GM12878 (cell line): ENCODE data around the gene VARS1.
A peak's percentile ranks its signal among the peaks of the same experiment; 100 is the strongest.

Experiments
- BACH1 ChIP-seq: fragments of 450-650 bp; IDR thresholded peaks from 2 replicates; pipeline ENCODE4 v1.6.1; 2017; ENCODE audit warnings: mild to moderate bottlenecking, borderline replicate concordance
- ESRRA ChIP-seq: IDR thresholded peaks from 2 replicates; pipeline ENCODE4 v1.6.1; 2012; ENCODE audit warnings: mild to moderate bottlenecking, low read length, improper control_type of control experiment
- POLR2A ChIP-seq: IDR thresholded peaks from 2 replicates; pipeline ENCODE4 v1.6.1; 2011; ENCODE audit warnings: low read depth, mild to moderate bottlenecking, low read length
- SP1 ChIP-seq: IDR thresholded peaks from one replicate; pipeline ENCODE4 v1.6.1; 2011; ENCODE audit warnings: low read depth, low read length
- TF ChIP-seq, protein P1 (sequence below): IDR thresholded peaks from 2 replicates; pipeline ENCODE4 v1.6.1; 2012; ENCODE audit warnings: low read depth, low read length, improper control_type of control experiment

GRCh38 chr6:31776989-31777666, 18.4 kb downstream of the VARS1 start, which contains the start of gene VWA7:
- TF ChIP-seq POLR2A (peak; percentile 72), BACH1 (peak; percentile 69; the same call in 1 of the 2 replicates), SP1 (peak; percentile 69), ESRRA (no peak)
- TF ChIP-seq, protein P1, sequence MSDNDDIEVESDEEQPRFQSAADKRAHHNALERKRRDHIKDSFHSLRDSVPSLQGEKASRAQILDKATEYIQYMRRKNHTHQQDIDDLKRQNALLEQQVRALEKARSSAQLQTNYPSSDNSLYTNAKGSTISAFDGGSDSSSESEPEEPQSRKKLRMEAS, result 0 out of 2 replicates have a peak, but pooled peaks have one; percentile 28
